SK-N-SH (cell line): ENCODE data around the gene IQCE.

Experiments
- CTCF ChIP-seq: fragments of 200-600 bp; sonication (generic); IDR thresholded peaks from 2 replicates; pipeline ENCODE4 v1.6.1; 2017; ENCODE audit warnings: antibody characterized with exemption, mild to moderate bottlenecking, moderate library complexity
- EP300 ChIP-seq, 2 experiments: IDR thresholded peaks; 2 replicates each; pipeline versions ENCODE4 v1.4.0 to v1.6.1; 2012; ENCODE audit warnings: borderline replicate concordance in 1 of 2, low read depth in 1 of 2, low read length in 1 of 2
- EZH2phosphoT487 ChIP-seq: fragments of 200-600 bp; sonication (generic); IDR thresholded peaks from 2 replicates; pipeline ENCODE4 v1.6.1; 2017; ENCODE audit warnings: low read depth, mixed run types, mild to moderate bottlenecking, antibody characterized with exemption, moderate library complexity, borderline replicate concordance
- FOXJ3 ChIP-seq: sonication (generic); formaldehyde crosslinking; IDR thresholded peaks from 2 replicates; pipeline ENCODE4 v1.5.1; 2020; ENCODE audit warnings: mild to moderate bottlenecking, missing genetic modification reagents
- JUND ChIP-seq: IDR thresholded peaks from 2 replicates; pipeline ENCODE4 v1.4.0; 2012
- PBX3 ChIP-seq: IDR thresholded peaks from 2 replicates; pipeline ENCODE4; 2012
- POLR2AphosphoS5 ChIP-seq: IDR thresholded peaks from 2 replicates; pipeline ENCODE4 v1.6.1; 2012; ENCODE audit warnings: low read depth, low read length
- RAD21 ChIP-seq: IDR thresholded peaks from 2 replicates; pipeline ENCODE4 v1.6.1; 2012; ENCODE audit warnings: mild to moderate bottlenecking, low read length
- USF2 ChIP-seq: fragments of 150-350 bp; IDR thresholded peaks from 2 replicates; pipeline ENCODE4 v1.6.1; 2017; ENCODE audit warnings: antibody characterized with exemption, low read length, low read depth, borderline replicate concordance

- TF ChIP-seq CTCF = no peak
- no peak for TF ChIP-seq FOXJ3 (CRISPR knock-in tag)
- TF ChIP-seq PBX3 = no peak
- TF ChIP-seq POLR2AphosphoS5 = no peak
- no peak for TF ChIP-seq JUND
- TF ChIP-seq USF2 = no peak
- no peak for TF ChIP-seq EP300 (IDR thresholded peaks at IDR 0.05; ENCODE audit: borderline replicate concordance in 1 of 2, low read depth in 1 of 2, low read length in 1 of 2)
- no peak for TF ChIP-seq RAD21
- no peak for TF ChIP-seq EZH2phosphoT487
Measured at GRCh38 chr7:2525658-2526630, 32.8 kb upstream of the IQCE start.
